GM19438 (cell line): Measurements from ENCODE around the gene STT3B.

ENCODE experiments used
- ATAC-seq: cut with Tn5 transposase; IDR thresholded peaks from one replicate; pipeline ENCODE4 v1.9.1; 2021; ENCODE audit warnings: low read depth; ENCODE audit not compliant: unreplicated experiment

The STT3B gene

DNA sequence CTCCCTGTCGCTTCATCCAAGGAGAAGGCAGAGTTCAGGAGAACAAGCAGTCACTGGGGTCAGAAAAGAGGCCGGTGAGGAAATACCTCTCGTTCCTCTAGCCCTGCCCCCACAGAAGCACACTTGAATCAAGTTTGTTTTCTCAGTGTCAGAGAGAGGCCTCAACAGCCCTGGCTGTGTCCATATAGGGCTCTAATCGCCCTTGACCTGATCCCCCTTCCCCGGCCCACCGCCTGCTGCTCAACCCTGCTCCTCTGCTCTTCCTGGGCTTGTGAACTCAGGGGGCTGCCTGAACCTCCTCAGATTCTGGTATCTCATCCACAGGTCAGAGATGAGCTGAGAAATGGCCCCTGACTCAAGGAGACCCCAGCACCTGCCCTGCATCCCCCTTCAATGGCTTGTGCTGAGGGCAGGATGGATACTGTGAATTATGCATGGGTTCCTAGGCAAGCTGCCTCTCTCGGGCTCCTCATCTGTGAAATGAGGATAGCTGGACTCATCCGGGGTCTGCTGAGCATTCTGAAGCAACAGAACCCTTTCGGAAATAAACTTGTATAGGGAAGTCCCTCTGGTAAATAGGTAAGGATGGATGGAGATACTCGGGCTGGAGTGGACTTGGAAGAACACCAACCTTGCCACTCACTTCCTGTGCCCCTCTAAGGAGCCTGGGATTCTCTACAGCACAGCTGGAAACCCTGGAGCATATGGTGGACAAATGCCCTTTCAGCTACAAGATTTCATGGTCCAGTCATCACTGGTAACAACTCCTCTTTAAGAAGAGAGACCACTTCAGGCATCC is 147.5 kb downstream of the STT3B start:
- ATAC-seq, result no peak
